Psoas muscle (tissue), 8 donors: ENCODE data around the gene ZBED4. TPM values are rescaled to one million over a fixed set of nuclear protein-coding genes. Genes with fewer than 3 reads are reported as not detected.

Source experiments
- ATAC-seq, 4 donors: fragments of 200-7000 bp; cut with Tn5 transposase; one replicate each; pipeline ENCODE4 v1.9.1; 2020; ENCODE audit warnings: moderate library complexity in 3 of 4, mild to moderate bottlenecking in 2 of 4
- DNase-seq, 2 donors: peaks; one replicate each; pipeline ENCODE4 v3.0.0-alpha.2; 2020
- H3K27ac ChIP-seq: fragments of 200-600 bp; one replicate; pipeline ENCODE4 v1.8.0; 2022
- H3K27me3 ChIP-seq, 3 donors: fragments of 200-600 bp in 1 of 3; one replicate each; pipeline versions ENCODE4 v1.6.1 to v1.8.0; 2013 to 2022; ENCODE audit warnings: low read length in 2 of 3, mild to moderate bottlenecking in 2 of 3, moderate library complexity in 1 of 3; ENCODE audit not compliant: insufficient read depth in 3 of 3
- H3K36me3 ChIP-seq, 2 donors: fragments of 200-600 bp in 1 of 2; one replicate each; pipeline versions ENCODE4 v1.6.1 to v1.8.0; 2013 to 2022; ENCODE audit warnings: low read depth in 1 of 2, mild to moderate bottlenecking in 1 of 2, moderate library complexity in 1 of 2; ENCODE audit not compliant: insufficient read depth in 1 of 2
- H3K4me1 ChIP-seq: fragments of 200-600 bp; one replicate; pipeline ENCODE4 v1.8.0; 2022
- H3K4me3 ChIP-seq: fragments of 200-600 bp; one replicate; pipeline ENCODE4 v1.8.0; 2022; ENCODE audit warnings: mild to moderate bottlenecking
- H3K9me3 ChIP-seq: fragments of 200-600 bp; one replicate; pipeline ENCODE4 v1.8.0; 2022
- CTCF ChIP-seq: fragments of 200-600 bp; IDR thresholded peaks from one replicate; pipeline ENCODE4 v1.8.0; 2022; ENCODE audit warnings: antibody characterized with exemption
- WGBS, 3 donors: extraction: QIAGEN DNeasy Blood & Tissue Kit; methylation state at CpG; one replicate each; pipeline versions ENCODE4 v1.1.6 to v1.1.7; 2013; 5-methylcytosine and 5-hydroxymethylcytosine counted together
- intact Hi-C, 2 donors: fragments of 100-400 bp; cut with DNase I; formaldehyde crosslinking; loops; one replicate each; pipeline versions ENCODE4 v1.11.0 to v1.14.2; 2022
- polyA plus RNA-seq, 3 donors: library from polyadenylated mRNA; stranded (reverse); fragments of 200-250 nt; gene quantifications; one replicate each; pipeline ENCODE4 v1.2.3, GENCODE V29; 2013
- total RNA-seq, 4 donors: library from RNA; stranded (reverse); fragmentation: NEBNext Ultra II Directional in 2 of 4; extraction: Animal tissue kit (Norgen Biotek cat#: 25700) in 2 of 4; gene quantifications; one replicate each; pipeline versions ENCODE4 v1.2.1 to v1.2.4, GENCODE V29; 2021 to 2023
- donor health status: healthy with polysubstance abuse.
- donor health status: DM: no; HTN: no; CAD: no; lungs with moderate emphysema.
- donor health status: Bipolar disorder and iron deficiency.
- donor health status: healthy.
- donor health status: DM: yes; HTN: yes; CAD: no.
- donor health status: DM: no; HTN: no; CAD: no.
- donor health status: DM: no; HTN: no; CAD: no.
- donor health status: DM: yes; HTN: yes; CAD: no.

Gene ZBED4
- total and polyA plus RNA-seq, 7 donors: 3.3 to 17.9 (median 8.3) TPM

- no peak for TF ChIP-seq CTCF
- intact Hi-C loops: no loop called here
- no peaks in the 10 kb centered on the region for H3K4me1 ChIP-seq
- H3K36me3 ChIP-seq: peaks cover 0 to 49% of the 10 kb centered on the region in 2 donors
- 91 to 95% (median 94%) methylated on average over 31 of the region's 31 CpGs for WGBS, 3 donors
- no peak overlapping the region for H3K4me3 ChIP-seq
- H3K27me3 ChIP-seq: no peaks in the 10 kb centered on the region
- ATAC-seq: no peak
- no peak overlapping the region for H3K27ac ChIP-seq
- H3K9me3 ChIP-seq: no peaks in the 10 kb centered on the region
- DNase-seq: no peak
Measured at GRCh38 chr22:49884503-49885260, 31.0 kb downstream of the ZBED4 start.

- Histone ChIP-seq H3K4me3 (no peak overlapping the region), H3K36me3 (peaks cover 0 to 49% of the 10 kb centered on the region in 2 donors), H3K27ac (no peak overlapping the region), H3K9me3 (no peaks in the 10 kb centered on the region), H3K27me3 (no peaks in the 10 kb centered on the region), H3K4me1 (no peaks in the 10 kb centered on the region)
- DNase-seq (no peak), ATAC-seq (no peak)
- intact Hi-C loops: no loop called here
- WGBS, 3 donors: 97 to 98% (median 98%) methylated on average over 17 of the region's 17 CpGs
- no peak for TF ChIP-seq CTCF
Measured at GRCh38 chr22:49885281-49885680, 31.6 kb downstream of the ZBED4 start.

DNA sequence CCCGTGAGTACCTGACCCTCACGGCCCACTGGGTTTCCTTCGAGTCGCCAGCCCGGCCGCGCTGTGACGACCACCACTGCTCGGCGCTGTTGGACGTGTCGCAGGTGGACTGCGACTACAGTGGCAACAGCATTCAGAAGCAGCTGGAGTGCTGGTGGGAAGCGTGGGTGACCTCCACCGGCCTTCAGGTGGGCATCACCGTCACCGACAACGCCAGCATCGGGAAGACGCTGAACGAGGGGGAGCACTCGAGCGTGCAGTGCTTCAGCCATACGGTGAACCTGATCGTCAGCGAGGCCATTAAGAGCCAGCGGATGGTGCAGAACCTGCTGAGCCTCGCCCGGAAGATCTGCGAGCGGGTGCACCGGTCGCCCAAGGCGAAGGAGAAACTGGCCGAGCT is 32.2 kb downstream of the ZBED4 start:
- H3K36me3 ChIP-seq: peaks cover 0 to 54% of the 10 kb centered on the region in 2 donors
- no peaks in the 10 kb centered on the region for H3K4me1 ChIP-seq
- H3K27me3 ChIP-seq: no peaks in the 10 kb centered on the region
- H3K9me3 ChIP-seq: no peaks in the 10 kb centered on the region
- no peak for ATAC-seq
- no peak overlapping the region for H3K27ac ChIP-seq
- H3K4me3 ChIP-seq: no peak overlapping the region
- 97 to 99% (median 98%) methylated on average over 35 of the region's 35 CpGs for WGBS, 3 donors
- no peak for TF ChIP-seq CTCF
- intact Hi-C loops: no loop called here
- no peak for DNase-seq

- Histone ChIP-seq H3K9me3 (no peaks in the 10 kb centered on the region), H3K4me1 (no peaks in the 10 kb centered on the region), H3K27ac (no peak overlapping the region), H3K4me3 (no peak overlapping the region), H3K27me3 (no peaks in the 10 kb centered on the region), H3K36me3 (peaks cover 0 to 54% of the 10 kb centered on the region in 2 donors)
- DNase-seq: no peak
- WGBS, 3 donors: 96 to 99% (median 97%) methylated on average over 41 of the region's 41 CpGs
- intact Hi-C loops: no loop called here
- no peak for TF ChIP-seq CTCF
- no peak for ATAC-seq
Measured at GRCh38 chr22:49886346-49887063, 32.9 kb downstream of the ZBED4 start.
